HCT116 (cell line): ENCODE measurements around the gene SH2B2. TPM values are rescaled to one million over a fixed set of nuclear protein-coding genes. Genes with fewer than 3 reads are reported as not detected.

ENCODE experiments used
- ATAC-seq: fragments of 200-7000 bp; cut with Tn5 transposase; 2 replicates; pipeline ENCODE4 v1.9.1; 2020; ENCODE audit warnings: mild to moderate bottlenecking, moderate library complexity
- BruUV-seq: library from RNA; stranded (reverse); fragments of 400-500 nt; replicated peaks from 2 replicates; lab custom pipeline; 2021; lab: Mats Ljungman, UMichigan
- CTCF ChIA-PET: fragments of 300-600 bp; sonication (Branson Sonifier 250); formaldehyde crosslinking; loops from one replicate; lab custom pipeline; 2021; ENCODE audit warnings: antibody characterized with exemption; lab: Charles Lee
- POLR2A ChIA-PET: fragments of 300-600, 350-600 bp; sonication (Branson Sonifier 250); formaldehyde crosslinking; loops from one replicate; lab custom pipeline; 2021; ENCODE audit warnings: antibody characterized with exemption; lab: Charles Lee
- RAD21 ChIA-PET, 2 experiments: fragments of 300-600 bp; sonication (Branson Sonifier 250); formaldehyde crosslinking; loops; one replicate each; lab custom pipeline; 2023; ENCODE audit warnings: low total read pairs in 2 of 2; ENCODE audit not compliant: uncharacterized antibody in 2 of 2, unreplicated experiment in 2 of 2, low non-redundant PET in 1 of 2; lab: Charles Lee
- DNase-seq: peaks from one replicate; pipeline ENCODE4 v3.0.0-alpha.2; 2010; ENCODE audit warnings: low read depth, low spot score
- H2AFZ ChIP-seq: fragments of 200-600 bp; shearing (Covaris generic), sonication (generic); 2 replicates; pipeline ENCODE4 v1.6.1; 2017; ENCODE audit warnings: low read depth, mixed run types, mixed read lengths, antibody characterized with exemption, low read length; ENCODE audit not compliant: poor library complexity, severe bottlenecking
- H3K27ac ChIP-seq: 2 replicates; pipeline ENCODE4 v1.5.1; 2012; ENCODE audit warnings: low read depth, low read length
- H3K27me3 ChIP-seq: fragments of 200-600 bp; sonication (generic); 2 replicates; pipeline ENCODE4 v1.6.1; 2016; ENCODE audit warnings: mixed run types, low read length, mixed read lengths; ENCODE audit not compliant: insufficient read depth
- H3K36me3 ChIP-seq, 2 experiments: fragments of 200-500 bp in 1 of 2; fragments of 200-600 bp in 1 of 2; sonication (Bioruptor generic) in 1 of 2; sonication (generic) in 1 of 2; 2 replicates each; pipeline versions ENCODE4 v1.5.1 to v1.6.1; 2014 to 2016; ENCODE audit warnings: low read length in 2 of 2, inconsistent platforms in 1 of 2, mixed read lengths in 1 of 2, mixed run types in 1 of 2; ENCODE audit not compliant: insufficient read depth in 2 of 2, control insufficient read depth in 1 of 2
- H3K4me1 ChIP-seq, 2 experiments: fragments of 200-600 bp in 1 of 2; sonication (generic) in 1 of 2; 2 replicates each; pipeline versions ENCODE4 v1.5.1 to v1.6.1; 2012 to 2017; ENCODE audit warnings: low read length in 2 of 2, inconsistent platforms in 1 of 2, mild to moderate bottlenecking in 1 of 2, mixed read lengths in 1 of 2, mixed run types in 1 of 2, moderate library complexity in 1 of 2; ENCODE audit not compliant: insufficient read depth in 2 of 2, control insufficient read depth in 1 of 2
- H3K4me2 ChIP-seq: fragments of 200-600 bp; sonication (generic); 2 replicates; pipeline ENCODE4 v1.6.1; 2017; ENCODE audit warnings: mixed run types, low read length, mixed read lengths
- H3K4me3 ChIP-seq, 2 experiments: fragments of 200-600 bp in 1 of 2; sonication (generic) in 1 of 2; replicated peaks in 1 of 2; 2 replicates each; pipeline ENCODE4 v1.5.1; 2011 to 2016; ENCODE audit warnings: low read length in 2 of 2, control low read depth in 1 of 2, low read depth in 1 of 2, mild to moderate bottlenecking in 1 of 2, mixed read lengths in 1 of 2, mixed run types in 1 of 2
- H3K79me2 ChIP-seq: fragments of 200-600 bp; sonication (generic); 2 replicates; pipeline ENCODE4 v1.6.1; 2017; ENCODE audit warnings: mild to moderate bottlenecking, mixed run types, low read length, moderate library complexity, mixed read lengths; ENCODE audit not compliant: insufficient read depth
- H3K9ac ChIP-seq: fragments of 200-600 bp; sonication (generic); 2 replicates; pipeline ENCODE4 v1.6.1; 2016; ENCODE audit warnings: low read length, mixed read lengths
- H3K9me2 ChIP-seq: fragments of 200-600 bp; sonication (generic), shearing (Covaris generic); 2 replicates; pipeline ENCODE4 v1.6.1; 2017; ENCODE audit warnings: mixed run types, mild to moderate bottlenecking, moderate library complexity; ENCODE audit not compliant: insufficient read depth
- H3K9me3 ChIP-seq, 2 experiments: fragments of 200-500 bp in 1 of 2; fragments of 200-600 bp in 1 of 2; sonication (Bioruptor generic) in 1 of 2; sonication (generic) in 1 of 2; 2 replicates each; pipeline ENCODE4 v1.6.1; 2014 to 2017; ENCODE audit warnings: low read length in 2 of 2, mixed read lengths in 2 of 2, inconsistent platforms in 1 of 2, low read depth in 1 of 2, mild to moderate bottlenecking in 1 of 2, mixed run types in 1 of 2, moderate library complexity in 1 of 2; ENCODE audit not compliant: control insufficient read depth in 1 of 2, insufficient read depth in 1 of 2
- H4K20me1 ChIP-seq: fragments of 200-600 bp; sonication (generic), shearing (Covaris generic); 2 replicates; pipeline ENCODE4 v1.6.1; 2017; ENCODE audit warnings: mixed run types, mild to moderate bottlenecking, moderate library complexity; ENCODE audit not compliant: insufficient read depth
- CBX3 ChIP-seq: IDR thresholded peaks from 2 replicates; pipeline ENCODE4 v1.6.1; 2012; ENCODE audit warnings: low read depth
- CEBPB ChIP-seq: IDR thresholded peaks from 2 replicates; pipeline ENCODE4 v1.6.1; 2012; ENCODE audit warnings: low read depth
- EGR1 ChIP-seq: IDR thresholded peaks from 2 replicates; pipeline ENCODE4 v1.6.1; 2012; ENCODE audit warnings: low read depth
- ELF1 ChIP-seq: IDR thresholded peaks from 2 replicates; pipeline ENCODE4 v1.6.1; 2012; ENCODE audit warnings: low read depth, borderline replicate concordance
- EZH2phosphoT487 ChIP-seq: fragments of 200-600 bp; IDR thresholded peaks from 2 replicates; pipeline ENCODE4 v1.6.1; 2018; ENCODE audit warnings: antibody characterized with exemption, borderline replicate concordance
- FOSL1 ChIP-seq: IDR thresholded peaks from 2 replicates; pipeline ENCODE4 v1.6.1; 2012; ENCODE audit warnings: low read depth
- POLR2A ChIP-seq: IDR thresholded peaks from 2 replicates; pipeline ENCODE4 v1.7.0; 2011; ENCODE audit warnings: borderline replicate concordance; ENCODE audit not compliant: insufficient read depth, insufficient read length; ENCODE audit errors: extremely low read depth
- POLR2AphosphoS5 ChIP-seq: IDR thresholded peaks from 2 replicates; pipeline ENCODE4 v1.6.1; 2011; ENCODE audit warnings: mild to moderate bottlenecking, low read depth, low read length, moderate library complexity
- SIN3A ChIP-seq: IDR thresholded peaks from 2 replicates; pipeline ENCODE4 v1.6.1; 2012; ENCODE audit warnings: low read depth
- SRF ChIP-seq: IDR thresholded peaks from 2 replicates; pipeline ENCODE4 v1.6.1; 2012; ENCODE audit warnings: low read depth
- ZFX ChIP-seq: fragments of 450-650 bp; IDR thresholded peaks from 2 replicates; pipeline ENCODE4 v1.6.1; 2017
- intact Hi-C: fragments of 100-400 bp; cut with micrococcal nuclease; formaldehyde crosslinking; loops from 2 replicates; pipeline ENCODE4 v1.10.0; 2022
- total RNA-seq: library from RNA; stranded (reverse); gene quantifications from one replicate; pipeline ENCODE4 v1.2.1, GENCODE V29; 2021; ENCODE audit not compliant: unreplicated experiment
- TF ChIP-seq, protein P1 (sequence below): IDR thresholded peaks from 2 replicates; pipeline ENCODE4 v1.6.1; 2011; ENCODE audit warnings: mild to moderate bottlenecking, low read length, moderate library complexity; ENCODE audit not compliant: insufficient replicate concordance; ENCODE audit errors: extremely low read depth
- TF ChIP-seq, protein P2 (sequence below): IDR thresholded peaks from 2 replicates; pipeline ENCODE4 v1.6.1; 2012
- TF ChIP-seq, protein P3 (sequence below), 3 experiments: fragments of 200-600 bp in 1 of 3; sonication (generic) in 1 of 3; IDR thresholded peaks in 2 of 3; conservative IDR thresholded peaks in 1 of 3; 2 replicates each; pipeline ENCODE4 v1.5.1; 2012 to 2017; ENCODE audit warnings: low read depth in 2 of 3, low read length in 2 of 3, antibody characterized with exemption in 1 of 3, borderline replicate concordance in 1 of 3, control low read depth in 1 of 3, mild to moderate bottlenecking in 1 of 3, mixed read lengths in 1 of 3, mixed run types in 1 of 3, moderate library complexity in 1 of 3; ENCODE audit not compliant: insufficient read depth in 1 of 3

Gene SH2B2
- total RNA-seq, 1 experiment from 2014 or later, result 11.8 TPM

DNA sequence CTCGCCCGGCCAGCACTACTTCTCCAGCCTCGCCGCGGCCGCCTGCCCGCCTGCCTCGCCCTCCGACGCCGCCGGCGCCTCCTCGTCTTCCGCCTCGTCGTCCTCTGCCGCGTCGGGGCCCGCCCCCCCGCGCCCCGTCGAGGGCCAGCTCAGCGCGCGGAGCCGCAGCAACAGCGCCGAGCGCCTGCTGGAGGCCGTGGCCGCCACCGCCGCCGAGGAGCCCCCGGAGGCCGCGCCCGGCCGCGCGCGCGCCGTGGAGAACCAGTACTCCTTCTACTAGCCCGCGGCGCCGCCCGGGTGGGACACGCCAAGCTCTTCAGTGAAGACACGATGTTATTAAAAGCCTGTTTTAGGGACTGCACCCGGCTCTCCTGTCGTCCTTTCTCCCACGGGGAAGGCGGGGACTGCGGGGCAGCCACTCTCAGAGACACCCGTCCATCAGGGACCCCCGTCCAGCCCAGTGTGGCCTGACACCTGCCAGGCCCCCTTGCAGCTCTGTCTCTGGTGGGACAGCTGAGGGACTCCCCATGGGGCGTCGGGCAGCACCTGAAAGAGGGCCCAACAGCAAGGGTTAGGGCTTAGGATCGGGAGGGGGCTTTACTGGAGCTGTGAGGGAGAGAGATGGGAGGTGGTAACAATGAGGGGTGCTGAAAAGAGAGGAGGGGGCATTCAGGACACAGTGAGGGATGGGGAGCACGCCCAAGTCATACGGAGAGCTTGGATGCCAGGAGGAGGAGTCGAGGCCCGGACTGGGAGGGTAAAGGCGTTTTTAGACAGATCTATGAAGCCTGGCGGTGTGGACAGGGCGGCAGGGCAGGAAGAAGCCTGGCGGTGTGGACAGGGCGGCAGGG, 34.9 kb downstream of the SH2B2 start:
- ChIA-PET CTCF (no interaction called here), RAD21 (no interaction called here), POLR2A (no interaction called here)
- H3K9me2 ChIP-seq, result no peaks in the 10 kb centered on the region
- H3K4me3 ChIP-seq, result no peak overlapping the region
- no peaks in the 10 kb centered on the region for H3K27me3 ChIP-seq
- DNase-seq, result no peak
- no peaks in the 10 kb centered on the region for H3K79me2 ChIP-seq
- no peak overlapping the region for H2AFZ ChIP-seq
- no TSS peak for BruUV-seq
- no peak overlapping the region for H3K9ac ChIP-seq
- H3K4me1 ChIP-seq, result peaks cover 9 to 10% of the 10 kb centered on the region in 2 experiments
- no peaks in the 10 kb centered on the region for H4K20me1 ChIP-seq
- no peak overlapping the region for H3K4me2 ChIP-seq
- intact Hi-C loops, result no loop called here
- ATAC-seq, result no peak
- H3K27ac ChIP-seq, result no peak overlapping the region
- TF ChIP-seq ELF1 (no peak), SIN3A (no peak), ZFX (no peak), POLR2AphosphoS5 (no peak), FOSL1 (no peak), EGR1 (no peak), POLR2A (no peak), EZH2phosphoT487 (no peak), CBX3 (no peak), CEBPB (no peak), SRF (no peak)
- TF ChIP-seq, protein P1, sequence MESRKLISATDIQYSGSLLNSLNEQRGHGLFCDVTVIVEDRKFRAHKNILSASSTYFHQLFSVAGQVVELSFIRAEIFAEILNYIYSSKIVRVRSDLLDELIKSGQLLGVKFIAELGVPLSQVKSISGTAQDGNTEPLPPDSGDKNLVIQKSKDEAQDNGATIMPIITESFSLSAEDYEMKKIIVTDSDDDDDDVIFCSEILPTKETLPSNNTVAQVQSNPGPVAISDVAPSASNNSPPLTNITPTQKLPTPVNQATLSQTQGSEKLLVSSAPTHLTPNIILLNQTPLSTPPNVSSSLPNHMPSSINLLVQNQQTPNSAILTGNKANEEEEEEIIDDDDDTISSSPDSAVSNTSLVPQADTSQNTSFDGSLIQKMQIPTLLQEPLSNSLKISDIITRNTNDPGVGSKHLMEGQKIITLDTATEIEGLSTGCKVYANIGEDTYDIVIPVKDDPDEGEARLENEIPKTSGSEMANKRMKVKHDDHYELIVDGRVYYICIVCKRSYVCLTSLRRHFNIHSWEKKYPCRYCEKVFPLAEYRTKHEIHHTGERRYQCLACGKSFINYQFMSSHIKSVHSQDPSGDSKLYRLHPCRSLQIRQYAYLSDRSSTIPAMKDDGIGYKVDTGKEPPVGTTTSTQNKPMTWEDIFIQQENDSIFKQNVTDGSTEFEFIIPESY, result no peak
- TF ChIP-seq, protein P2, sequence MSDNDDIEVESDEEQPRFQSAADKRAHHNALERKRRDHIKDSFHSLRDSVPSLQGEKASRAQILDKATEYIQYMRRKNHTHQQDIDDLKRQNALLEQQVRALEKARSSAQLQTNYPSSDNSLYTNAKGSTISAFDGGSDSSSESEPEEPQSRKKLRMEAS, result no peak
- TF ChIP-seq, protein P3, sequence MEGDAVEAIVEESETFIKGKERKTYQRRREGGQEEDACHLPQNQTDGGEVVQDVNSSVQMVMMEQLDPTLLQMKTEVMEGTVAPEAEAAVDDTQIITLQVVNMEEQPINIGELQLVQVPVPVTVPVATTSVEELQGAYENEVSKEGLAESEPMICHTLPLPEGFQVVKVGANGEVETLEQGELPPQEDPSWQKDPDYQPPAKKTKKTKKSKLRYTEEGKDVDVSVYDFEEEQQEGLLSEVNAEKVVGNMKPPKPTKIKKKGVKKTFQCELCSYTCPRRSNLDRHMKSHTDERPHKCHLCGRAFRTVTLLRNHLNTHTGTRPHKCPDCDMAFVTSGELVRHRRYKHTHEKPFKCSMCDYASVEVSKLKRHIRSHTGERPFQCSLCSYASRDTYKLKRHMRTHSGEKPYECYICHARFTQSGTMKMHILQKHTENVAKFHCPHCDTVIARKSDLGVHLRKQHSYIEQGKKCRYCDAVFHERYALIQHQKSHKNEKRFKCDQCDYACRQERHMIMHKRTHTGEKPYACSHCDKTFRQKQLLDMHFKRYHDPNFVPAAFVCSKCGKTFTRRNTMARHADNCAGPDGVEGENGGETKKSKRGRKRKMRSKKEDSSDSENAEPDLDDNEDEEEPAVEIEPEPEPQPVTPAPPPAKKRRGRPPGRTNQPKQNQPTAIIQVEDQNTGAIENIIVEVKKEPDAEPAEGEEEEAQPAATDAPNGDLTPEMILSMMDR (IDR thresholded peaks at IDR 0.05 in 2 of 3, conservative IDR thresholded peaks at IDR 0.05 in 1 of 3; ENCODE audit: borderline replicate concordance in 1 of 3, insufficient read depth in 1 of 3, low read depth in 2 of 3, low read length in 2 of 3), result no peak
- H3K36me3 ChIP-seq, result no peaks in the 10 kb centered on the region
- no peaks in the 10 kb centered on the region for H3K9me3 ChIP-seq
